Measurements from ENCODE around the gene WDR41. TPM values are rescaled to one million over a fixed set of nuclear protein-coding genes. Genes with fewer than 3 reads are reported as not detected.

WDR41 gene
- 59.5 and 73.2 TPM in 2 replicates for total RNA-seq

GRCh38 chr5:77491783-77492652 lies at the start of gene WDR41:
Gene WDR41 (minus strand): TSS chr5:77492316. CDS start chr5:77492220, 96 bp downstream.

Other genes starting within 250 kb of the WDR41 start
- not detected in 2 replicates for gene OTP, start 146.4 kb upstream of the WDR41 start, total RNA-seq